ENCODE results near the gene C6orf141.

DNA sequence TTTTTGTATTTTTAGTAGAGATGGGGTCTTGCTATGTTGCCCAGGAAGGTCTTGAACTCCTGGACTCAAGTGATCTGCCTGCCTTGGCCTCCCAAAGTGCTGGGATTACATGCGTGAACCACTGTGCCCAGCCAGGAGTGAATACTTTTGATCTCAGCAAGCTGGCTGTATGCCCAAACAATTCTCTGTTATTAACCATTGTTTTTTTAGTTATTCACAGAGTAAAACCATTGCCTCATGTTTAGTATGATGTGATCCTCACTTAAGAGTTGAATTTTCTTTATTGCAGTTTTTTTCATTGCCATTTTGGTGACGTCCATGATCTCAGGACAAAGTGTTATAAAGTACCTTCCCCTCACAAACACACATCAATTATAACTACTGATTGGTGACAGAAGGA, 14.8 kb downstream of the C6orf141 start:
- TF ChIP-seq ZBTB33 (IDR thresholded peaks at IDR 0.05; ENCODE audit: extremely low read depth, insufficient replicate concordance, low read length) (no peak), CEBPB (IDR thresholded peaks at IDR 0.05; ENCODE audit: low read depth) (no peak)
- TF ChIP-seq, protein P1, sequence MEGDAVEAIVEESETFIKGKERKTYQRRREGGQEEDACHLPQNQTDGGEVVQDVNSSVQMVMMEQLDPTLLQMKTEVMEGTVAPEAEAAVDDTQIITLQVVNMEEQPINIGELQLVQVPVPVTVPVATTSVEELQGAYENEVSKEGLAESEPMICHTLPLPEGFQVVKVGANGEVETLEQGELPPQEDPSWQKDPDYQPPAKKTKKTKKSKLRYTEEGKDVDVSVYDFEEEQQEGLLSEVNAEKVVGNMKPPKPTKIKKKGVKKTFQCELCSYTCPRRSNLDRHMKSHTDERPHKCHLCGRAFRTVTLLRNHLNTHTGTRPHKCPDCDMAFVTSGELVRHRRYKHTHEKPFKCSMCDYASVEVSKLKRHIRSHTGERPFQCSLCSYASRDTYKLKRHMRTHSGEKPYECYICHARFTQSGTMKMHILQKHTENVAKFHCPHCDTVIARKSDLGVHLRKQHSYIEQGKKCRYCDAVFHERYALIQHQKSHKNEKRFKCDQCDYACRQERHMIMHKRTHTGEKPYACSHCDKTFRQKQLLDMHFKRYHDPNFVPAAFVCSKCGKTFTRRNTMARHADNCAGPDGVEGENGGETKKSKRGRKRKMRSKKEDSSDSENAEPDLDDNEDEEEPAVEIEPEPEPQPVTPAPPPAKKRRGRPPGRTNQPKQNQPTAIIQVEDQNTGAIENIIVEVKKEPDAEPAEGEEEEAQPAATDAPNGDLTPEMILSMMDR (IDR thresholded peaks at IDR 0.05 in 2 of 3, conservative IDR thresholded peaks at IDR 0.05 in 1 of 3; ENCODE audit: borderline replicate concordance in 1 of 3, insufficient read depth in 1 of 3, low read depth in 2 of 3, low read length in 2 of 3): no peak

Measured in HCT116 (cell line).